Muscle layer of colon (tissue), 2 donors: ENCODE results near the gene C1orf21.

Experiments
- H3K27ac ChIP-seq: one replicate; pipeline ENCODE4 v1.7.0; 2013; ENCODE audit warnings: low read depth, mild to moderate bottlenecking, low read length, moderate library complexity
- H3K27me3 ChIP-seq, 2 donors: one replicate each; pipeline ENCODE4 v1.7.0; 2013; ENCODE audit warnings: low read length in 2 of 2, mild to moderate bottlenecking in 2 of 2; ENCODE audit not compliant: insufficient read depth in 2 of 2, control insufficient read depth in 1 of 2
- H3K36me3 ChIP-seq: one replicate; pipeline ENCODE4 v1.7.0; 2013; ENCODE audit warnings: mild to moderate bottlenecking, low read length; ENCODE audit not compliant: insufficient read depth
- H3K4me1 ChIP-seq: one replicate; pipeline ENCODE4 v1.7.0; 2013; ENCODE audit warnings: mild to moderate bottlenecking, low read length; ENCODE audit not compliant: insufficient read depth
- H3K4me3 ChIP-seq, 2 donors: one replicate each; pipeline ENCODE4 v1.7.0; 2013; ENCODE audit warnings: low read length in 2 of 2, low read depth in 1 of 2, mild to moderate bottlenecking in 1 of 2, moderate library complexity in 1 of 2
- H3K9ac ChIP-seq: one replicate; pipeline ENCODE4 v1.7.0; 2013; ENCODE audit warnings: low read length
- H3K9me3 ChIP-seq: one replicate; pipeline ENCODE4 v1.7.0; 2013; ENCODE audit warnings: mild to moderate bottlenecking, low read length
- donor health status: abdominal sarcoma.
- donor health status: Adenocarcinoma of cecum.

Gene C1orf21

GRCh38 chr1:184457500-184457899 is 70.7 kb downstream of the C1orf21 start:
- no peaks in the 10 kb centered on the region for H3K9me3 ChIP-seq
- H3K4me1 ChIP-seq = peaks cover 29% of the 10 kb centered on the region
- no peak overlapping the region for H3K9ac ChIP-seq
- H3K4me3 ChIP-seq = no peak overlapping the region
- no peaks in the 10 kb centered on the region for H3K36me3 ChIP-seq
- H3K27me3 ChIP-seq = no peaks in the 10 kb centered on the region
- H3K27ac ChIP-seq = no peak overlapping the region

- no peaks in the 10 kb centered on the region for H3K27me3 ChIP-seq
- no peaks in the 10 kb centered on the region for H3K9me3 ChIP-seq
- H3K9ac ChIP-seq = no peak overlapping the region
- H3K4me1 ChIP-seq = peaks cover 27% of the 10 kb centered on the region
- H3K36me3 ChIP-seq = no peaks in the 10 kb centered on the region
- no peak overlapping the region for H3K27ac ChIP-seq
- no peak overlapping the region for H3K4me3 ChIP-seq
Observed at GRCh38 chr1:184461321-184461720, 74.5 kb downstream of the C1orf21 start.

- H3K27me3 ChIP-seq = no peaks in the 10 kb centered on the region
- no peak overlapping the region for H3K27ac ChIP-seq
- H3K9ac ChIP-seq = no peak overlapping the region
- peaks cover 21% of the 10 kb centered on the region for H3K4me1 ChIP-seq
- no peaks in the 10 kb centered on the region for H3K9me3 ChIP-seq
- no peaks in the 10 kb centered on the region for H3K36me3 ChIP-seq
- no peak overlapping the region for H3K4me3 ChIP-seq
Observed at GRCh38 chr1:184462155-184462554, 75.3 kb downstream of the C1orf21 start.

- H3K27ac ChIP-seq = no peak overlapping the region
- no peak overlapping the region for H3K4me3 ChIP-seq
- peaks cover 21% of the 10 kb centered on the region for H3K4me1 ChIP-seq
- H3K9ac ChIP-seq = no peak overlapping the region
- no peaks in the 10 kb centered on the region for H3K9me3 ChIP-seq
- no peaks in the 10 kb centered on the region for H3K27me3 ChIP-seq
- no peaks in the 10 kb centered on the region for H3K36me3 ChIP-seq
Observed at GRCh38 chr1:184462990-184463389, 76.2 kb downstream of the C1orf21 start.

- Histone ChIP-seq H3K36me3 (no peaks in the 10 kb centered on the region), H3K9ac (no peak overlapping the region), H3K9me3 (no peaks in the 10 kb centered on the region), H3K4me3 (no peak overlapping the region), H3K27me3 (no peaks in the 10 kb centered on the region), H3K27ac (no peak overlapping the region), H3K4me1 (peaks cover 15% of the 10 kb centered on the region)
Observed at GRCh38 chr1:184463680-184464079, 76.9 kb downstream of the C1orf21 start.

GRCh38 chr1:184464757-184465156 is 77.9 kb downstream of the C1orf21 start:
- H3K27ac ChIP-seq = no peak overlapping the region
- H3K4me1 ChIP-seq = peaks cover 6% of the 10 kb centered on the region
- H3K9me3 ChIP-seq = no peaks in the 10 kb centered on the region
- H3K9ac ChIP-seq = no peak overlapping the region
- no peaks in the 10 kb centered on the region for H3K36me3 ChIP-seq
- no peaks in the 10 kb centered on the region for H3K27me3 ChIP-seq
- H3K4me3 ChIP-seq = no peak overlapping the region

- H3K36me3 ChIP-seq = no peaks in the 10 kb centered on the region
- H3K9ac ChIP-seq = no peak overlapping the region
- no peak overlapping the region for H3K4me3 ChIP-seq
- H3K27ac ChIP-seq = no peak overlapping the region
- no peaks in the 10 kb centered on the region for H3K9me3 ChIP-seq
- peaks cover 6% of the 10 kb centered on the region for H3K4me1 ChIP-seq
- no peaks in the 10 kb centered on the region for H3K27me3 ChIP-seq
Observed at GRCh38 chr1:184465489-184466146, 78.8 kb downstream of the C1orf21 start.

GRCh38 chr1:184467295-184467694 is 80.5 kb downstream of the C1orf21 start:
- Histone ChIP-seq H3K36me3 (no peaks in the 10 kb centered on the region), H3K9ac (no peak overlapping the region), H3K27ac (no peak overlapping the region), H3K4me3 (no peak overlapping the region), H3K27me3 (no peaks in the 10 kb centered on the region), H3K9me3 (no peaks in the 10 kb centered on the region), H3K4me1 (peaks cover 6% of the 10 kb centered on the region)

- Histone ChIP-seq H3K4me3 (no peak overlapping the region), H3K4me1 (peaks cover 6% of the 10 kb centered on the region), H3K9me3 (no peaks in the 10 kb centered on the region), H3K36me3 (no peaks in the 10 kb centered on the region), H3K27me3 (no peaks in the 10 kb centered on the region), H3K9ac (no peak overlapping the region), H3K27ac (no peak overlapping the region)
Observed at GRCh38 chr1:184469396-184469795, 82.6 kb downstream of the C1orf21 start.

GRCh38 chr1:184471686-184472085 is 84.9 kb downstream of the C1orf21 start:
- Histone ChIP-seq H3K27me3 (no peaks in the 10 kb centered on the region), H3K4me3 (no peak overlapping the region), H3K9me3 (no peaks in the 10 kb centered on the region), H3K9ac (no peak overlapping the region), H3K36me3 (no peaks in the 10 kb centered on the region), H3K4me1 (peaks cover 6% of the 10 kb centered on the region), H3K27ac (no peak overlapping the region)

- Histone ChIP-seq H3K9me3 (no peaks in the 10 kb centered on the region), H3K27ac (no peak overlapping the region), H3K4me3 (no peak overlapping the region), H3K27me3 (no peaks in the 10 kb centered on the region), H3K9ac (no peak overlapping the region), H3K4me1 (peaks cover 6% of the 10 kb centered on the region), H3K36me3 (no peaks in the 10 kb centered on the region)
Observed at GRCh38 chr1:184472136-184472535, 85.3 kb downstream of the C1orf21 start.

- no peak overlapping the region for H3K9ac ChIP-seq
- no peak overlapping the region for H3K27ac ChIP-seq
- H3K36me3 ChIP-seq = no peaks in the 10 kb centered on the region
- no peak overlapping the region for H3K4me3 ChIP-seq
- H3K4me1 ChIP-seq = no peaks in the 10 kb centered on the region
- no peaks in the 10 kb centered on the region for H3K27me3 ChIP-seq
- H3K9me3 ChIP-seq = no peaks in the 10 kb centered on the region
Observed at GRCh38 chr1:184473176-184473966, 86.5 kb downstream of the C1orf21 start.
